ENCODE measurements around the gene MYO1H.
"Not testable (repeated sequence)": the region's sequence is repeated elsewhere in the genome, so short reads cannot be mapped to it uniquely, and the experiment has no call there.

The MYO1H gene

GRCh38 chr12:109369831-109370230 is 22.1 kb downstream of the MYO1H start:
- no peak for FAIRE-seq
- no peak for TF ChIP-seq POLR2A (IDR thresholded peaks at IDR 0.05; ENCODE audit: low read depth, low read length)

DNA sequence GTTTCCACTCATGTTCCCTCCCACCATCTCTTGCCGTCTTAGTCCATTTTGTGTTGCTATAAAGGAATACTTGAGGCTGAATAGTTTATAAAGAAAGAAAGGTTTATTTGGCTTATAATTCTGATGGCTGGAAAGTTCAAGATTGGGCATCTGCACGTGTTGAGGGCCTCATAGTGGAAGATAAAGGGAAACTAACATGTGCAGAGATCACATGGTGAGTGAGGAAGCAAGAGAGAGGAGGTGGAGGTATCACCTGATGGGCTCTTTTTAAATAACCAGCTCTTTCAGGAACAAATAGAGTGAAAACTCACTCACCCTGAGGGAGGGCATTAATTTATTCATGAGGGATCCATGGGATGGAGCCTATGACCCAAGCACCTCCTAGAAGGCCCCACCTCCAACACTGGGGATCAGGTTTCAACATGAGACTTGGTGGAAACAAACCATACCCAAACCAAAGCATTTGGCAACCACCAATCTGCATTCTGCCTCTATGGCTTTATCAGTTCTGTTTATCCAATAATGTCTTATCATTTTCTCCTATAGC is 29.5 kb downstream of the MYO1H start:
- DNase-seq (ENCODE audit: insufficient read length, low spot score) (no peak), FAIRE-seq (no peak)
- TF ChIP-seq POLR2A (IDR thresholded peaks at IDR 0.05; ENCODE audit: low read depth, low read length): no peak

More at GRCh38 chr12:109369831-109370230, 22.1 kb downstream of the MYO1H start:
- DNase-seq (ENCODE audit: insufficient read length, low spot score): no peak

DNA sequence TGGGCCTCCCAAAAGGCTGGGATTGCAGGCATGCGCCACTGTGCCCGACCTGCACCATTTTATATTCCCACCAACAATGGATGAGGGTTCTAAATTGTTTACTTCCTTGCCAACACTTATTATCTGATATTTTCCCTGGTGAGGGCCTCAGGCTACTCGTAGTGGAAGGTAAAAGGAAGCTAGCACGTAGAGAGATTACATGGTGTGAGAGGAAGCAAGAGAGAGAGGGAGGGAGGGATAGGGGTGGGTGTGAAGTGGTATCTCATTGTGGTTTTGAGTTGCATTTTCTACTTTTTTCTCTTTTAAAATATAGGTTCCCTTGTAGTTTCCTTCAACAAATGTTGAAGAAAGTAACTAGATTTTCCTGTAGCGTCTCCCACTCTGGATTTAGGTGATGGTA is 30.9 kb downstream of the MYO1H start:
- no peak for DNase-seq (ENCODE audit: insufficient read length, low spot score)
- no peak for FAIRE-seq
- TF ChIP-seq POLR2A (IDR thresholded peaks at IDR 0.05; ENCODE audit: low read depth, low read length): no peak

GRCh38 chr12:109382031-109382430 is 34.3 kb downstream of the MYO1H start:
- FAIRE-seq: no peak
- DNase-seq (ENCODE audit: insufficient read length, low spot score): no peak
- no peak for TF ChIP-seq POLR2A (IDR thresholded peaks at IDR 0.05; ENCODE audit: low read depth, low read length)

GRCh38 chr12:109383240-109383639 is 35.5 kb downstream of the MYO1H start:
- no peak for TF ChIP-seq POLR2A (IDR thresholded peaks at IDR 0.05; ENCODE audit: low read depth, low read length)
- no peak for DNase-seq (ENCODE audit: insufficient read length, low spot score)
- FAIRE-seq: no peak

DNA sequence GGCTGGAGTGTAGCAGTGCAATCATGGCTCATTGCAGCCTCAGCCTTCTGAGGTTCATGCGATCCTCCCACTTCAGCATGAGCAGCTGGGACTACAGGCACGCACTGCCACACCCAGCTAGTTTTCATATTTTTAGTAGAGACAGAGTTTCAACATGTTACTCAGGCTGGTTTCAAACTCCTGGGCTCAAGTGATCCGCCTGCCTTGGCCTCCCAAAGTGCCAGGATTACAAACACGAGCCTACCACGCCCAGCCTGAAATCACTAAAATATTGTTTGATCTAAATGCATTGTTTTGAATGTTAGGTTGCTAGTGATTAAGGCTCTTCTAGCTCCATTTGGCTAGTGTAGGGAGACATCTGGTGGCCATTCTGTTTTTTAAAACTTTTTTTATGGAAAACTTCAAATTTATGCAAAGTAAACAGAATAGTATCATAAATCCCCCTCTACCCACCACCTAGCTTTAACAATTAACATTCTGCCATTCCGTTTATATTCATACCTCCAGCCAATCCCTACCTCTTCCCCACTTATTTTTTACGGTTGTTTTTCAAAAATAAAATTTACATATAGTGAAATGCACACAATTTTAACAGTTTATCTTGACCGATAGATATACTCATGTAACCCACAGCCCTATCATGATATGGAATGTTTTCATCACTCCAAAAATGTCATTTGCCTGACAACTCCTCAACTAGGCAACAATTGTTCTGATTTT is 37.8 kb downstream of the MYO1H start:
- FAIRE-seq: no peak
- peak; percentile 19 for DNase-seq (ENCODE audit: insufficient read length, low spot score)
- no peak for TF ChIP-seq POLR2A (IDR thresholded peaks at IDR 0.05; ENCODE audit: low read depth, low read length)

- TF ChIP-seq POLR2A (IDR thresholded peaks at IDR 0.05; ENCODE audit: low read depth, low read length): no peak
- FAIRE-seq: no peak
- DNase-seq (ENCODE audit: insufficient read length, low spot score): no peak
Measured at GRCh38 chr12:109386059-109386433, 38.3 kb downstream of the MYO1H start.

DNA sequence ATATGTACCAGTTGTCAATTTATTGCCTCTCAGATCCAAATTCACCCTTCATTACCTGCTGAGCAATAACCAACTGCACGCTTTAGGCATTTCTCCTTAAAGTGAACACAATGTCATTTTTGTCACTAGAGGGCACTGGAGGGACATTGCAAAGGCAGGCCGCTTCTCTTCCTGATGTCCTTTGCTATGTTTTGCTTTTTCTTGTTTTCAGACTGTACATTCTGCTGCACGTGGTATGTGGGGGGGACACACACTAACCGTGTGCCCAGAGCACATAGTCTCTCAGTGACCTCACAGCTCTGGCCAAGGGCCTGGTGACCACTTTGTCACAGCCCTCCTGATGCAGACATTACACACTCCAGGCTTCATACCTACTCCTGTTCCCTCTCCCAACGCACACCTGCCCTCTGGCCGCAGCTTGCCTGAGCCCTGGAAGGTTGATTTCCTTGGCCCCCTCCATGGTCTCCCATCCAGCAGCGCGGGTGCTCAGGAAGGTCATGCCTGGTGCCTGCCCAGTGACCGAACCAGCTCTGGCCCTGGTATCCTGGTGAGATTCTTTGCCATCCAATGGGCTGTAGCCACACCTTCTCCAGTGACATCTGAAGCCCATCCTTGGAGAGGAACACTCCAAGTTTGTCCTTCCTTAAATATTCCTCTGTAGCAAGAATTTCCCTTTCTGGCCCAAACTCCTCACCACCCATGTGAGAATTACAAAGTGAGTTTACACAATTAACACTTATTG is 39.9 kb downstream of the MYO1H start:
- DNase-seq (ENCODE audit: insufficient read length, low spot score) (no peak), FAIRE-seq (no peak)
- no peak for TF ChIP-seq POLR2A (IDR thresholded peaks at IDR 0.05; ENCODE audit: low read depth, low read length)

DNA sequence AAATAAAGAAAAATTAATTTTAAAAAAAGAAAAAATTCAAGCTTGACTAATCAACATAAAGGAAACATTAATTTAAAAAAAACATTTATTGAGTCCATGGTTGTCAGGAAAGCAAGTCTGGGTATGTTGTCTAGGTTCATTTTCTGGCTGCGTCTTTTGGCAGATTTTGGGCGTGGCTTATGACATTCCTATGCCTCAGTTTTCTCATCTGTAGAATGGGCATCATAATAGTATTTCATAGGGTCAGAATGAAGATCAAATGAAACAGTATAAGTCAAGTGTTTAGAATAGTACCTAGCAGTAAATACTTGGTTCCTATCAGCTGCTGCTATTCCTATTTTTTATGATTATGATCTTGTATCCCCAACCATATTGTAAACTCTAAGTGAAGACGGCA is 40.5 kb downstream of the MYO1H start:
- no peak for FAIRE-seq
- no peak for TF ChIP-seq POLR2A (IDR thresholded peaks at IDR 0.05; ENCODE audit: low read depth, low read length)
- no peak for DNase-seq (ENCODE audit: insufficient read length, low spot score)

DNA sequence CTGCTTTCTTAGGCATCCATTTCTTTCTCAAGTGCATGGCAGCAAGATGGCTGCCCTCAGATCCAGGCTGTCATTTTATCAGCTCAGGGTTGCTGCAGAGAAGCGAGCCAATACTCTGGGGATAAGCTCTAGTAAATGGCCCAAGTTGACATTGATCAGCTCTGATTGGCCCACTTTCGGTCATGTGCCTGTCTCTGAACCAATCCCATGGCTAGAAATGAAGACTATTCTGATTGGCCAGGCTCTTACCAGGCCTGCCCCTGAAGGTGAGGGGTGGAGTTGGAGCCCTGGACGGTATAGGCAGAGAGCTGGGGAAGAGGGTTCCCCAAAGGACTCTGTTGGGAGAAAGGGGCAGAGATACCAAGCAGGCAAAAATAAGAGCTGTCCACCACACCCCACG is 41.4 kb downstream of the MYO1H start:
- no peak for FAIRE-seq

DNA sequence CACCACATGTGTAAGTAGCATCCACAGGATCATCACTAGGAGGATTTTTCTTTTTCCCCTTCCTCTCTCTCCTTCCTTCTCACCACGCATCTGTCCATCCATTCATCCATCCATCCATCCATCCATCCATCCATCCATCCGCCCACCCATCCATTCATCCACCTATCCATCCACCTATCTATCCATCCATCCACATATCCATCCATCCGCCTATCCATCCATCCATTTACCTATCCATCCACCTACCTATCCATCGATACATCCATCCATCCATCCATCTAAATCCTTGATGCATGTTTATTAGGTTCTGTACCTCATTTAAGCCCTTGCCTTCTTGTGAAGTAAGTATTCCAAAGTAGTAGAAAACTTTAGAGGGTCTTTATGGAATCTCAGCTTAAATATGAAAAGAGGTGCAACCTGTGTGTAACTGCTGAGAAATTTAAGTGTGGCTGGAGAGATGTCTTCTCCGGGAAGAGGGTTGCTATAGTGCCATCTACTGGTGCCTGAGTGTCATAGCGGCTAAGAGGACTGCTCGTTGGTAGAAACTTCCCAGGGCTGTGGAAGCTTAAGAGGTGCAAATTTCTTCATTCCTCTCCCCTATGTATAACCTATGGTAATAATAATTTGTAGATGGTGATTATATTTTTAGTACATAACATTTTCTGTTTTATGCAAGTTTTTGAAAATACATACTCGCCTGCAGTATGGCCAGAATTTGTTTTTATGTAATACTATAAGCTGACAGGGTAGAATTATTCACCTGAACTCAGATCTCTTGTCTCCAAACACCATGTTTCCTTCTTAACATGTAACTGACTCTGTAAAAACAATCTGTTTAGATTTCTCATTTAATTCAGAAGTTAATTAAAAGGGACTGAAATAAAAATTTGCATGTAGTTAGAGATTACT is 46.0 kb downstream of the MYO1H start:
- peak; percentile 80 for FAIRE-seq
- no peak for TF ChIP-seq POLR2A (IDR thresholded peaks at IDR 0.05; ENCODE audit: low read depth, low read length)

More for the DNA sequence above, 41.4 kb downstream of the MYO1H start:
- no peak for DNase-seq (ENCODE audit: insufficient read length, low spot score)
- TF ChIP-seq POLR2A (IDR thresholded peaks at IDR 0.05; ENCODE audit: low read depth, low read length): no peak

DNA sequence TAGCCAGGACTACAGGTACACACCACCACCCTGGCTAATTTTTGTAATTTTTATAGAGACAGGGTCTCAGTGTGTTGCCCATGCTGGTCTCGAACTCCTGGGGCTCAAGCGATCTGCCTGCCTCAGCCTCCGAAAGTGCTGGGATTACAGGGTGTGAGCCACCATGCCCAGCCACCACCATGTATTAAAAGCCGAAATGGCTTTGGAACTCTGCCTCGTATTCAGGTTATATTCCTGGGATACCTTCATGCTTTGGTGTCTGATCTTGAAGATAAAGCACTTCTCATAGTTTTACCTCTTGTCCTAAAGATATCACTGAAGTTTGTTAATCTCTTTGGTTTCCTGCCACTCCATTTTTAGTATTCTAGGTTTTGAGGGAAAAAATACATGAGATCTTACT is 47.2 kb downstream of the MYO1H start:
- DNase-seq (ENCODE audit: insufficient read length, low spot score): no peak
- no peak for FAIRE-seq
- no peak for TF ChIP-seq POLR2A (IDR thresholded peaks at IDR 0.05; ENCODE audit: low read depth, low read length)

More for the DNA sequence above, 46.0 kb downstream of the MYO1H start:
- DNase-seq (ENCODE audit: insufficient read length, low spot score): peak; percentile 51

DNA sequence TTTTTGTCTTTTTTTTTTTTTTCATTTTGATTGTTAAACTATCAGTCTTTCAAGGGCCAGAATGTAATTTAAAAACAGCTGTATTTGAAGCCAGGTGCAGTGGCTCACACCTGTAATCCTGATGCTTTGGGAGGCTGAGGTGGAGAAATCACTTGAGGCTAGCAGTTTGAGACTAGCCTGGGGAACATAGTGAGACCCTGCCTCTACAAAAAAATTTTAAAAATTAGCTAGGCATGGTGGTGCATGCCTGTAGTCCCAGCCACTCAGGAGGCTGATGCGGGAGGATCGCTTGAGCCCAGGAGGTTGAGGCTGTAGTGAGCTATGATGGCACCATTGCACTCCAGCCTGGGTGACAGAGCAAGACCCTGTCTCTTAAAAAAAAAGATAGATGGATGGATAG is 57.1 kb downstream of the MYO1H start:
- not testable (repeated sequence) for DNase-seq (ENCODE audit: insufficient read length, low spot score); FAIRE-seq

- DNase-seq (ENCODE audit: insufficient read length, low spot score); FAIRE-seq: not testable (repeated sequence)
Measured at GRCh38 chr12:109406147-109406546, 58.4 kb downstream of the MYO1H start.

Measured in H54 (cell line).